HEK293 (cell line): Measurements from ENCODE around the gene ANKH.

Experiments
- CTCF ChIA-PET: fragments of 350-600 bp; formaldehyde crosslinking; extraction: SDS; loops from one replicate; lab custom pipeline; 2021; ENCODE audit warnings: antibody characterized with exemption; lab: Yijun Ruan, JAX
- POLR2A ChIA-PET: fragments of 300-600 bp; formaldehyde crosslinking; extraction: SDS; loops from one replicate; lab custom pipeline; 2020; ENCODE audit warnings: antibody characterized with exemption, inconsistent platforms; lab: Yijun Ruan, JAX
- H3K27ac ChIP-seq: fragments of 200-500 bp; sonication (Bioruptor generic); 2 replicates; pipeline ENCODE4 v1.5.1; 2014; ENCODE audit warnings: low read depth, low read length, control low read depth, inconsistent platforms; ENCODE audit errors: extremely low read depth
- H3K36me3 ChIP-seq, 2 experiments: fragments of 200-500 bp in 1 of 2; sonication (Bioruptor generic) in 1 of 2; 1 replicate in 1 of 2; 2 replicates in 1 of 2; pipeline ENCODE4 v1.5.1; 2014 to 2017; ENCODE audit warnings: inconsistent platforms in 2 of 2, low read length in 2 of 2; ENCODE audit not compliant: control insufficient read depth in 2 of 2, insufficient read depth in 1 of 2
- H3K4me1 ChIP-seq: fragments of 200-500 bp; sonication (Bioruptor generic); 2 replicates; pipeline ENCODE4 v1.5.1; 2014; ENCODE audit warnings: mild to moderate bottlenecking, low read length, inconsistent platforms; ENCODE audit not compliant: control insufficient read depth, insufficient read depth
- H3K4me3 ChIP-seq: 2 replicates; pipeline ENCODE4 v1.5.1; 2011; ENCODE audit warnings: low read depth, mild to moderate bottlenecking, control low read depth, low read length, moderate library complexity
- H3K9me3 ChIP-seq: fragments of 200-500 bp; sonication (Bioruptor generic); 2 replicates; pipeline ENCODE4 v1.5.1; 2014; ENCODE audit warnings: low read depth, low read length, inconsistent platforms; ENCODE audit not compliant: control insufficient read depth, insufficient read depth
- BCL11A ChIP-seq: fragments of 450-650 bp; formaldehyde crosslinking; IDR thresholded peaks from 2 replicates; pipeline ENCODE4 v1.5.1; 2016; ENCODE audit warnings: low read depth, missing biosample characterization, missing genetic modification characterization
- GLI4 ChIP-seq: fragments of 450-650 bp; formaldehyde crosslinking; IDR thresholded peaks from 2 replicates; pipeline ENCODE4 v1.5.1; 2016; ENCODE audit warnings: missing biosample characterization, missing genetic modification characterization
- KLF10 ChIP-seq: fragments of 450-650 bp; IDR thresholded peaks from 2 replicates; pipeline ENCODE4 v1.5.1; 2018; ENCODE audit warnings: missing biosample characterization, mild to moderate bottlenecking, missing genetic modification characterization
- REST ChIP-seq: fragments of 450-650 bp; formaldehyde crosslinking; IDR thresholded peaks from 2 replicates; pipeline ENCODE4 v1.5.1; 2016; ENCODE audit warnings: missing biosample characterization, missing genetic modification characterization
- YY2 ChIP-seq: fragments of 450-650 bp; formaldehyde crosslinking; IDR thresholded peaks from 2 replicates; pipeline ENCODE4 v1.5.1; 2016; ENCODE audit warnings: missing biosample characterization, missing genetic modification characterization
- ZBTB6 ChIP-seq: fragments of 450-650 bp; formaldehyde crosslinking; IDR thresholded peaks from 2 replicates; pipeline ENCODE4 v1.5.1; 2017; ENCODE audit warnings: missing biosample characterization, missing genetic modification characterization
- ZFP41 ChIP-seq: fragments of 450-650 bp; formaldehyde crosslinking; IDR thresholded peaks from 2 replicates; pipeline ENCODE4 v1.5.1; 2016; ENCODE audit warnings: missing biosample characterization, missing genetic modification characterization, borderline replicate concordance
- ZNF184 ChIP-seq: fragments of 450-650 bp; IDR thresholded peaks from 2 replicates; pipeline ENCODE4 v1.5.1; 2018; ENCODE audit warnings: missing biosample characterization, mild to moderate bottlenecking, missing genetic modification characterization
- ZNF398 ChIP-seq: fragments of 450-650 bp; formaldehyde crosslinking; IDR thresholded peaks from 2 replicates; pipeline ENCODE4 v1.5.1; 2017; ENCODE audit warnings: missing biosample characterization, missing genetic modification characterization
- ZNF416 ChIP-seq: fragments of 450-650 bp; formaldehyde crosslinking; IDR thresholded peaks from 2 replicates; pipeline ENCODE4 v1.5.1; 2016; ENCODE audit warnings: missing biosample characterization, missing genetic modification characterization
- ZNF513 ChIP-seq: fragments of 450-650 bp; IDR thresholded peaks from 2 replicates; pipeline ENCODE4 v1.5.1; 2018; ENCODE audit warnings: missing biosample characterization, missing genetic modification characterization
- ZNF549 ChIP-seq: fragments of 450-650 bp; IDR thresholded peaks from 2 replicates; pipeline ENCODE4 v1.5.1; 2018; ENCODE audit warnings: missing biosample characterization, missing genetic modification characterization, mild to moderate bottlenecking, inconsistent platforms, moderate library complexity
- ZNF580 ChIP-seq: fragments of 450-650 bp; formaldehyde crosslinking; IDR thresholded peaks from 2 replicates; pipeline ENCODE4 v1.5.1; 2016; ENCODE audit warnings: missing biosample characterization, missing genetic modification characterization
- ZNF768 ChIP-seq: fragments of 450-650 bp; formaldehyde crosslinking; IDR thresholded peaks from 2 replicates; pipeline ENCODE4 v1.5.1; 2018; ENCODE audit warnings: missing biosample characterization, mild to moderate bottlenecking, missing genetic modification characterization
- ZNF777 ChIP-seq: fragments of 450-650 bp; formaldehyde crosslinking; IDR thresholded peaks from 2 replicates; pipeline ENCODE4 v1.5.1; 2017; ENCODE audit warnings: missing biosample characterization, missing genetic modification characterization, borderline replicate concordance
- ZNF830 ChIP-seq: fragments of 450-650 bp; IDR thresholded peaks from 2 replicates; pipeline ENCODE4 v1.5.0; 2018; ENCODE audit warnings: missing biosample characterization, missing genetic modification characterization, low read depth, mild to moderate bottlenecking, moderate library complexity
- ZSCAN18 ChIP-seq: fragments of 450-650 bp; formaldehyde crosslinking; IDR thresholded peaks from 2 replicates; pipeline ENCODE4 v1.5.1; 2016; ENCODE audit warnings: missing biosample characterization, missing genetic modification characterization
- ZSCAN23 ChIP-seq: fragments of 450-650 bp; formaldehyde crosslinking; IDR thresholded peaks from 2 replicates; pipeline ENCODE4 v1.5.1; 2016; ENCODE audit warnings: missing biosample characterization, missing genetic modification characterization

Gene ANKH

GRCh38 chr5:14854799-14855198 lies 16.8 kb downstream of the ANKH start:
- POLR2A ChIA-PET: no interaction called here
- H3K36me3 ChIP-seq: no peaks in the 10 kb centered on the region
- no peak overlapping the region for H3K27ac ChIP-seq
- no peaks in the 10 kb centered on the region for H3K9me3 ChIP-seq
- H3K4me3 ChIP-seq: no peak overlapping the region
- TF ChIP-seq KLF10 (tag by site-specific recombination) (no peak), ZNF416 (tag by site-specific recombination) (no peak), REST (tag by site-specific recombination) (no peak), ZBTB6 (tag by site-specific recombination) (no peak), ZNF777 (tag by site-specific recombination) (no peak), ZSCAN23 (tag by site-specific recombination) (no peak)
- no peaks in the 10 kb centered on the region for H3K4me1 ChIP-seq
- CTCF ChIA-PET: no interaction called here

GRCh38 chr5:14853685-14854084 lies 17.9 kb downstream of the ANKH start:
- ChIA-PET CTCF (no interaction called here), POLR2A (no interaction called here)
- Histone ChIP-seq H3K4me3 (no peak overlapping the region), H3K27ac (no peak overlapping the region), H3K4me1 (no peaks in the 10 kb centered on the region), H3K9me3 (no peaks in the 10 kb centered on the region), H3K36me3 (no peaks in the 10 kb centered on the region)
- TF ChIP-seq ZBTB6 (tag by site-specific recombination): no peak
- TF ChIP-seq ZFP41 (tag by site-specific recombination): no peak
- no peak for TF ChIP-seq BCL11A (tag by site-specific recombination)
- TF ChIP-seq ZSCAN18 (tag by site-specific recombination): no peak

GRCh38 chr5:14852779-14853178 lies 18.8 kb downstream of the ANKH start:
- H3K4me1 ChIP-seq: no peaks in the 10 kb centered on the region
- H3K9me3 ChIP-seq: no peaks in the 10 kb centered on the region
- POLR2A ChIA-PET: no interaction called here
- TF ChIP-seq YY2 (tag by site-specific recombination) (no peak), ZNF580 (no peak), ZNF768 (tag by site-specific recombination) (no peak), ZNF513 (tag by site-specific recombination) (no peak), ZNF830 (no peak), ZSCAN18 (tag by site-specific recombination) (no peak), GLI4 (no peak), ZNF184 (no peak), ZNF398 (no peak), ZNF549 (tag by site-specific recombination) (no peak)
- TF ChIP-seq, all 188 proteins: peak for 0
- Histone ChIP-seq H3K36me3 (no peaks in the 10 kb centered on the region), H3K4me3 (no peak overlapping the region), H3K27ac (no peak overlapping the region)
- CTCF ChIA-PET: no interaction called here
